Esophagus muscularis mucosa (tissue), 4 donors: ENCODE results near the gene RHOT1. TPM values are rescaled to one million over a fixed set of nuclear protein-coding genes. Genes with fewer than 3 reads are reported as not detected.
A peak's percentile ranks its signal among the peaks of the same experiment; 100 is the strongest.

ENCODE experiments used
- DNase-seq: peaks from one replicate; pipeline ENCODE4 v3.0.0-alpha.2; 2017; ENCODE audit errors: extremely low spot score
- H3K27ac ChIP-seq, 4 donors: fragments of 200-600 bp; sonication (generic); replicated peaks in 1 of 4; 1 replicate in 3 of 4; 2 replicates in 1 of 4; pipeline ENCODE4 v1.5.1; 2016 to 2019; ENCODE audit warnings: mild to moderate bottlenecking in 1 of 4
- H3K27me3 ChIP-seq, 4 donors: fragments of 200-600 bp; sonication (generic); one replicate each; pipeline versions ENCODE4 v1.5.1 to v1.6.0; 2016 to 2019
- H3K36me3 ChIP-seq, 4 donors: fragments of 200-600 bp; sonication (generic); one replicate each; pipeline ENCODE4 v1.5.1; 2016 to 2019
- H3K4me1 ChIP-seq, 4 donors: fragments of 200-600 bp; sonication (generic); one replicate each; pipeline ENCODE4 v1.5.1; 2016 to 2019
- H3K4me3 ChIP-seq, 4 donors: fragments of 200-600 bp; sonication (generic); 1 replicate in 2 of 4; 2 replicates in 2 of 4; pipeline ENCODE4 v1.5.1; 2016 to 2019; ENCODE audit warnings: mild to moderate bottlenecking in 4 of 4, moderate library complexity in 1 of 4
- H3K9me3 ChIP-seq, 4 donors: fragments of 200-600 bp; sonication (generic); 1 replicate in 3 of 4; 2 replicates in 1 of 4; pipeline ENCODE4 v1.5.1; 2016 to 2019
- EP300 ChIP-seq: sonication (generic); formaldehyde crosslinking; IDR thresholded peaks from one replicate; pipeline ENCODE4 v1.6.1; 2017; ENCODE audit warnings: antibody characterized with exemption
- POLR2A ChIP-seq: fragments of 450-650 bp; IDR thresholded peaks from one replicate; pipeline ENCODE4 v1.6.1; 2017; ENCODE audit warnings: antibody characterized with exemption, moderate library complexity, mild to moderate bottlenecking, low read depth
- POLR2AphosphoS5 ChIP-seq, 2 donors: sonication (generic); formaldehyde crosslinking; IDR thresholded peaks; one replicate each; pipeline ENCODE4 v1.6.1; 2017; ENCODE audit warnings: antibody characterized with exemption in 2 of 2
- WGBS: methylation state at CpG from one replicate; pipeline ENCODE4 v1.1.5; 2018; 5-methylcytosine and 5-hydroxymethylcytosine counted together
- intact Hi-C: fragments of 100-400 bp; cut with DNase I; formaldehyde crosslinking; loops from one replicate; pipeline ENCODE4 v1.15.1; 2023
- total RNA-seq, 4 donors: library from RNA; depleted of rRNA; stranded (reverse); fragments of >200 nt; gene quantifications; one replicate each; pipeline versions ENCODE4 v1.1.0 to v1.2.1, GENCODE V29; 2016
- TF ChIP-seq, protein P1 (sequence below), 3 experiments: fragments of 200-600 bp in 2 of 3; fragments of 450-650 bp in 1 of 3; sonication (generic) in 2 of 3; IDR thresholded peaks; one replicate each; pipeline ENCODE4 v1.5.1; 2017 to 2019; ENCODE audit warnings: antibody characterized with exemption in 3 of 3, mild to moderate bottlenecking in 2 of 3, moderate library complexity in 1 of 3

Gene RHOT1
- total RNA-seq, 4 donors from 2014 or later: 34.6 to 52.7 (median 43.1) TPM

DNA sequence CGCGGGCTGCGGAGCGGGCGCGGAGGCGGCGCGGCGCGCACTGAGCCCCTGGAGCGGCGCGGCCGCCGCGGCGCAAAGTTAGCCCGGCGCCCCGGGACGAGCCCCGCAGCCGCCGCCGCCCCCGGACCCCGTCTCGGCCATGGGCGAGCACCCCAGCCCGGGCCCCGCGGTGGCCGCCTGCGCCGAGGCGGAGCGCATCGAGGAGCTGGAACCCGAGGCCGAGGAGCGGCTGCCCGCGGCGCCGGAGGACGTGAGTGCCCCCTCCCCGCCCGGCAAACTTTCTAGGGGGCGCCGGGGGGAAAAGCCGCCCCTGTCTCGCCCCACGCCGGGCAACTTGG is 123.7 kb downstream of the RHOT1 start:
- H3K4me1 ChIP-seq: peaks cover 19 to 38% (median 33%) of the 10 kb centered on the region in 4 donors
- TF ChIP-seq, protein P1, sequence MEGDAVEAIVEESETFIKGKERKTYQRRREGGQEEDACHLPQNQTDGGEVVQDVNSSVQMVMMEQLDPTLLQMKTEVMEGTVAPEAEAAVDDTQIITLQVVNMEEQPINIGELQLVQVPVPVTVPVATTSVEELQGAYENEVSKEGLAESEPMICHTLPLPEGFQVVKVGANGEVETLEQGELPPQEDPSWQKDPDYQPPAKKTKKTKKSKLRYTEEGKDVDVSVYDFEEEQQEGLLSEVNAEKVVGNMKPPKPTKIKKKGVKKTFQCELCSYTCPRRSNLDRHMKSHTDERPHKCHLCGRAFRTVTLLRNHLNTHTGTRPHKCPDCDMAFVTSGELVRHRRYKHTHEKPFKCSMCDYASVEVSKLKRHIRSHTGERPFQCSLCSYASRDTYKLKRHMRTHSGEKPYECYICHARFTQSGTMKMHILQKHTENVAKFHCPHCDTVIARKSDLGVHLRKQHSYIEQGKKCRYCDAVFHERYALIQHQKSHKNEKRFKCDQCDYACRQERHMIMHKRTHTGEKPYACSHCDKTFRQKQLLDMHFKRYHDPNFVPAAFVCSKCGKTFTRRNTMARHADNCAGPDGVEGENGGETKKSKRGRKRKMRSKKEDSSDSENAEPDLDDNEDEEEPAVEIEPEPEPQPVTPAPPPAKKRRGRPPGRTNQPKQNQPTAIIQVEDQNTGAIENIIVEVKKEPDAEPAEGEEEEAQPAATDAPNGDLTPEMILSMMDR (IDR thresholded peaks at IDR 0.05): no peak
- TF ChIP-seq POLR2AphosphoS5 (IDR thresholded peaks at IDR 0.05): no peak
- TF ChIP-seq POLR2A: no peak
- no peak for TF ChIP-seq EP300
- H3K36me3 ChIP-seq: no peaks in the 10 kb centered on the region
- H3K27me3 ChIP-seq: peaks cover 0 to 39% (median 12%) of the 10 kb centered on the region in 4 donors
- WGBS: no CpG with 5 or more reads among the region's 55 CpGs
- H3K4me3 ChIP-seq: peak overlapping the region; percentile 67 to 84 (median 75)
- no peaks in the 10 kb centered on the region for H3K9me3 ChIP-seq
- H3K27ac ChIP-seq: peak overlapping the region in 1 of 4 donors; percentile 47
- no peak for DNase-seq
- intact Hi-C loops: no loop called here

- TF ChIP-seq POLR2A (no peak), EP300 (no peak), POLR2AphosphoS5 (IDR thresholded peaks at IDR 0.05) (no peak)
- TF ChIP-seq, protein P1 (IDR thresholded peaks at IDR 0.05): no peak
- Histone ChIP-seq H3K4me3 (peak overlapping the region; percentile 67 to 84 (median 75)), H3K27ac (peak overlapping the region in 1 of 4 donors; percentile 47), H3K9me3 (no peaks in the 10 kb centered on the region), H3K4me1 (peaks cover 19 to 35% (median 31%) of the 10 kb centered on the region in 4 donors), H3K27me3 (peaks cover 0 to 39% (median 12%) of the 10 kb centered on the region in 4 donors), H3K36me3 (no peaks in the 10 kb centered on the region)
- 7% methylated on average over 5 of the region's 78 CpGs for WGBS
- DNase-seq: no peak
- intact Hi-C loops: no loop called here
Measured at GRCh38 chr17:32266389-32267301, 124.3 kb downstream of the RHOT1 start.

- H3K27ac ChIP-seq: no peak overlapping the region
- peaks cover 0 to 43% (median 12%) of the 10 kb centered on the region in 4 donors for H3K27me3 ChIP-seq
- intact Hi-C loops: no loop called here
- WGBS: 30% methylated on average over 8 of the region's 10 CpGs
- TF ChIP-seq POLR2AphosphoS5 (IDR thresholded peaks at IDR 0.05): no peak
- no peak for TF ChIP-seq EP300
- no peak for TF ChIP-seq POLR2A
- TF ChIP-seq, protein P1 (IDR thresholded peaks at IDR 0.05): no peak
- no peaks in the 10 kb centered on the region for H3K9me3 ChIP-seq
- no peak overlapping the region for H3K4me3 ChIP-seq
- DNase-seq: no peak
- H3K4me1 ChIP-seq: peaks cover 19 to 34% (median 29%) of the 10 kb centered on the region in 4 donors
- H3K36me3 ChIP-seq: no peaks in the 10 kb centered on the region
Measured at GRCh38 chr17:32267690-32268205, 125.4 kb downstream of the RHOT1 start.

DNA sequence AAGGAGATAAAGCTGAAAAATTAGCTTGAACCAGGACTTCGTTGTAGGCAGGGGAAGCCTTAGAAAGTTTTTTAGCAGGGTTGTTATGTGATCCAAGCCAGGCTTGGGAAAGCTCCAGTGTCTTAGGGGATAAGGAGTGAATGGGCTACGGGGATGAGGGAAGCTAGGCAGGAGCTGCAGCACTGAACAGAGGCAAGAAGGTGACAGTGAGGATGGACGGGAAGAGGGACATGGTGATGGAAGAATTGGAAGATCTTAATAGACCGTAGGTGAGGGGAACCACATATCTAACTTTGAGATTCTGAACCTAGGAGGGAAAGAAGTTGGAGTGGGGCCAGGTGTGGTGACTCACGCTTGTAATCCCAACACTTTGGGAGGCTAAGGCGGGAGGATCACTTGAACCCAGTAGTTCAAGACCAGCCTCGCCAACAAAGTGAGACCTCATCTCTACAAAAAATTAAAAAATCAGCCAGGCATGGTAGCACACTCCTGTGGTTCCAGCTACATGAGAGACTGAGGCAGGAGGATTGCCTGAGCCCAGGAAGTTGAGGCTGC is 126.5 kb downstream of the RHOT1 start:
- Histone ChIP-seq H3K27ac (no peak overlapping the region), H3K4me1 (peaks cover 19 to 34% (median 29%) of the 10 kb centered on the region in 4 donors), H3K4me3 (no peak overlapping the region), H3K36me3 (no peaks in the 10 kb centered on the region), H3K9me3 (no peaks in the 10 kb centered on the region), H3K27me3 (peaks cover 0 to 53% (median 12%) of the 10 kb centered on the region in 4 donors)
- WGBS: 89% methylated on average over 7 of the region's 7 CpGs
- intact Hi-C loops: no loop called here
- TF ChIP-seq, protein P1 (IDR thresholded peaks at IDR 0.05): no peak
- TF ChIP-seq EP300 (no peak), POLR2A (no peak), POLR2AphosphoS5 (IDR thresholded peaks at IDR 0.05) (no peak)
- no peak for DNase-seq
